Keratinocyte (primary cell): ENCODE results near the gene RBM44. TPM values are rescaled to one million over a fixed set of nuclear protein-coding genes. Genes with fewer than 3 reads are reported as not detected.

Experiments used
- DNase-seq: peaks from one replicate; pipeline ENCODE4 v3.0.0-alpha.2; 2011; ENCODE audit warnings: low read depth, missing footprints, low spot score
- FAIRE-seq: peaks from 2 replicates; lab custom pipeline; 2011; peaks lifted over from hg19 to GRCh38; lab: Jason Lieb, UNC
- H2AFZ ChIP-seq: 2 replicates; pipeline ENCODE4 v1.6.0; 2012; ENCODE audit warnings: low read length, control low read depth, inconsistent platforms; ENCODE audit not compliant: control insufficient read depth
- H3K27ac ChIP-seq: 2 replicates; pipeline ENCODE4 v1.5.1; 2011; ENCODE audit warnings: low read length; ENCODE audit not compliant: control insufficient read depth, insufficient read depth
- H3K27me3 ChIP-seq: 3 replicates; pipeline ENCODE4 v1.6.0; 2011; ENCODE audit warnings: low read length; ENCODE audit not compliant: control insufficient read depth, insufficient read depth; ENCODE audit errors: extremely low read depth
- H3K36me3 ChIP-seq, 2 experiments: 2 replicates in 1 of 2; 3 replicates in 1 of 2; pipeline ENCODE4 v1.5.1; 2011; ENCODE audit warnings: low read length in 2 of 2, mild to moderate bottlenecking in 1 of 2; ENCODE audit not compliant: control insufficient read depth in 2 of 2, insufficient read depth in 2 of 2; ENCODE audit errors: extremely low read depth in 1 of 2
- H3K4me1 ChIP-seq: 3 replicates; pipeline ENCODE4 v1.5.1; 2011; ENCODE audit warnings: low read length; ENCODE audit not compliant: control insufficient read depth, insufficient read depth; ENCODE audit errors: extremely low read depth
- H3K4me2 ChIP-seq: 3 replicates; pipeline ENCODE4 v1.6.0; 2011; ENCODE audit warnings: low read depth, low read length; ENCODE audit not compliant: control insufficient read depth, insufficient read depth; ENCODE audit errors: extremely low read depth
- H3K4me3 ChIP-seq, 3 experiments: fragments of 200-600 bp in 1 of 3; sonication (generic) in 1 of 3; 2 replicates in 2 of 3; 3 replicates in 1 of 3; pipeline ENCODE4 v1.5.1; 2011 to 2016; ENCODE audit warnings: low read length in 3 of 3, mild to moderate bottlenecking in 3 of 3, control low read depth in 2 of 3, inconsistent platforms in 1 of 3, low read depth in 1 of 3, mixed read lengths in 1 of 3, mixed run types in 1 of 3, moderate library complexity in 1 of 3; ENCODE audit not compliant: control insufficient read depth in 2 of 3, insufficient read depth in 2 of 3; ENCODE audit errors: extremely low read depth in 1 of 3
- H3K79me2 ChIP-seq: 2 replicates; pipeline ENCODE4 v1.6.0; 2012; ENCODE audit warnings: low read length; ENCODE audit not compliant: control insufficient read depth, insufficient read depth
- H3K9ac ChIP-seq: 3 replicates; pipeline ENCODE4 v1.6.0; 2011; ENCODE audit warnings: low read length; ENCODE audit not compliant: control insufficient read depth, insufficient read depth; ENCODE audit errors: extremely low read depth
- H3K9me1 ChIP-seq: 3 replicates; pipeline ENCODE4 v1.6.0; 2011; ENCODE audit warnings: low read length; ENCODE audit not compliant: control insufficient read depth, insufficient read depth; ENCODE audit errors: extremely low read depth
- H3K9me3 ChIP-seq: 2 replicates; pipeline ENCODE4 v1.5.1; 2012; ENCODE audit warnings: low read depth, low read length; ENCODE audit not compliant: control insufficient read depth
- H4K20me1 ChIP-seq: 3 replicates; pipeline ENCODE4 v1.6.0; 2011; ENCODE audit warnings: low read length; ENCODE audit not compliant: control insufficient read depth, insufficient read depth; ENCODE audit errors: extremely low read depth
- EZH2 ChIP-seq: IDR thresholded peaks from one replicate; pipeline ENCODE4 v1.6.1; 2012; ENCODE audit warnings: inconsistent platforms, mild to moderate bottlenecking, low read length, moderate library complexity
- dilution Hi-C: fragments of 300-500 bp; cut with MboI; formaldehyde crosslinking; loops from one replicate; pipeline ENCODE4 v1.7.0; 2020; ENCODE audit warnings: low sequenced_read_pairs; ENCODE audit not compliant: extremely low pct_ligation_motif_present
- polyA plus RNA-seq, 5 experiments: library from polyadenylated mRNA; depleted of rRNA in 3 of 5; stranded (reverse) in 3 of 5; stranded (forward) in 1 of 5; unstranded in 1 of 5; fragments of >200 nt; gene quantifications; 1 replicate in 1 of 5; 2 replicates in 3 of 5; 3 replicates in 1 of 5; pipeline versions ENCODE4 v1.2.1 to v1.2.3, GENCODE V29; 2011 to 2012; ENCODE audit warnings: missing spikeins in 2 of 5, low read depth in 1 of 5, low replicate concordance in 1 of 5
- TF ChIP-seq, protein P1 (sequence below), 3 experiments: IDR thresholded peaks in 1 of 3; conservative IDR thresholded peaks in 1 of 3; optimal IDR thresholded peaks in 1 of 3; 2 replicates in 2 of 3; 3 replicates in 1 of 3; pipeline versions ENCODE3 to v1.5.1; 2011; ENCODE audit warnings: low read length in 3 of 3, mild to moderate bottlenecking in 3 of 3, moderate library complexity in 2 of 3, control low read depth in 1 of 3, inconsistent platforms in 1 of 3; ENCODE audit not compliant: insufficient read depth in 2 of 3; ENCODE audit errors: extremely low read depth in 1 of 3

RBM44 gene
- polyA plus RNA-seq, 1 donor (not counting 4 experiments of a cell fraction or from before 2014, with no cell fraction given): 0.14 TPM

DNA sequence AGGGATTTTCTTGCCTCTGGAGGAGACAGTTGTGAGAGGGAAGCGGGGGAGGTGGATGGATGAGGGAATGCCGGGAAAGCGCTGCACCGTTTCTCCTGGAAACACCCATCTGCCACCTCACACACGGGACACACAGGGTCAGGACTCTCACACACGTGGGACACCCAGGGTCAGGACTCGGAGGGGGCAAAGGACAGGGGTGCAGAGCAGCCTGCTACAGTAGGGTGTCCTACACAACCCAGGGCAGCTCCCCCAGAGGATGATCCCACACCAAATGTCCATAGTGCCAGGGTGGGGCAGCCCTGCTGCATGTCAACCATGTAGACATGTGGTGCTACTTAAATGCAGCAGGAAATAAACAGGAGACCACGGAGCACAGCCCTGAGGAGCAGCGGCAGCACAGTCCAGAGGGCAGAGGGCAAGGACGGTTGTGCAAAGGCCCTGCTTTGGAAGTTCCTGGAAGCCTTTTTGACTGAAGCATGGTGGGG lies 65.9 kb downstream of the RBM44 start:
- H3K27me3 ChIP-seq: no peaks in the 10 kb centered on the region
- no peaks in the 10 kb centered on the region for H3K9me3 ChIP-seq
- peak overlapping the region; percentile 4 for H3K9ac ChIP-seq
- H3K36me3 ChIP-seq: no peaks in the 10 kb centered on the region
- DNase-seq: no peak
- H3K27ac ChIP-seq: peak overlapping the region; percentile 72
- no peak for FAIRE-seq
- no peaks in the 10 kb centered on the region for H3K79me2 ChIP-seq
- no peaks in the 10 kb centered on the region for H4K20me1 ChIP-seq
- no peak overlapping the region for H2AFZ ChIP-seq
- no peak overlapping the region for H3K4me3 ChIP-seq
- peak overlapping the region; percentile 33 for H3K4me2 ChIP-seq
- H3K9me1 ChIP-seq: peaks cover 4% of the 10 kb centered on the region
- TF ChIP-seq, protein P1, sequence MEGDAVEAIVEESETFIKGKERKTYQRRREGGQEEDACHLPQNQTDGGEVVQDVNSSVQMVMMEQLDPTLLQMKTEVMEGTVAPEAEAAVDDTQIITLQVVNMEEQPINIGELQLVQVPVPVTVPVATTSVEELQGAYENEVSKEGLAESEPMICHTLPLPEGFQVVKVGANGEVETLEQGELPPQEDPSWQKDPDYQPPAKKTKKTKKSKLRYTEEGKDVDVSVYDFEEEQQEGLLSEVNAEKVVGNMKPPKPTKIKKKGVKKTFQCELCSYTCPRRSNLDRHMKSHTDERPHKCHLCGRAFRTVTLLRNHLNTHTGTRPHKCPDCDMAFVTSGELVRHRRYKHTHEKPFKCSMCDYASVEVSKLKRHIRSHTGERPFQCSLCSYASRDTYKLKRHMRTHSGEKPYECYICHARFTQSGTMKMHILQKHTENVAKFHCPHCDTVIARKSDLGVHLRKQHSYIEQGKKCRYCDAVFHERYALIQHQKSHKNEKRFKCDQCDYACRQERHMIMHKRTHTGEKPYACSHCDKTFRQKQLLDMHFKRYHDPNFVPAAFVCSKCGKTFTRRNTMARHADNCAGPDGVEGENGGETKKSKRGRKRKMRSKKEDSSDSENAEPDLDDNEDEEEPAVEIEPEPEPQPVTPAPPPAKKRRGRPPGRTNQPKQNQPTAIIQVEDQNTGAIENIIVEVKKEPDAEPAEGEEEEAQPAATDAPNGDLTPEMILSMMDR (optimal IDR thresholded peaks at IDR 0.05 in 1 of 3, IDR thresholded peaks at IDR 0.05 in 1 of 3, conservative IDR thresholded peaks at IDR 0.05 in 1 of 3; ENCODE audit: extremely low read depth in 1 of 3, insufficient read depth in 2 of 3, low read length in 3 of 3): no peak
- no peak for TF ChIP-seq EZH2
- peaks cover 27% of the 10 kb centered on the region for H3K4me1 ChIP-seq
- dilution Hi-C loops: no loop called here

DNA sequence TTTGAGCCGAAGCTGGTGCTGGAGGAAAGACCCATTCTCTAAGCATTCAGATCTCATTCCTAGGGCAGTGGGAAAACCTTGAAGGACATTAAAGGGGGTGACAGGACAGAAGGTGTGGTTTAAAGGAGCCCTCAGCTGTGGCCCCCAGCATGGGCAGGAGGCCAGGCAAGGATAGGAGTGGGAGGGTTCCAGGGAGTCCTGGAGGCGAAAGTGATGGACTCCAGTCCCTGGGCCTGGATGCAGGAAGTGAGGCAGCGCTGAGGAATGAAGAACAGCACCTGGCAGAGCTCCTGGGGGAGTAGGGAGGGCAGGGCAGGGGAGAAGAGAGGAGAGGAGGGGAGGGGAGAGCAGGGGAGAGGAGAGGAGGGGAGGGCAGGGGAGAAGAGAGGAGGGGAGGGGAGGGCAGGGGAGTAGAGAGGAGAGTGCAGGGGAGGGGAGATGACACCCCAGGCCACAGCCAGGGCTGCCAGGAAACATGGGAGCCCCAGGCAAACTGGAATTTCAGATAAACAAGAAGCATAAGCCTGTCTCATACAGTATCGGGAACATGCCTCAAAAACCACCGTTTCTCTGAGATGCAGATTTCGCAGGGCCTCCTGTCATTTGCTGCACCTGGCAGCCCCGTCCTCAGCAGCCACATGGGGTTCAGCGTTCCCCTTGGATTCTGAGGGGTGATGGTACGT lies 66.5 kb downstream of the RBM44 start:
- DNase-seq (peak; percentile 38), FAIRE-seq (peak; percentile 96)
- H2AFZ ChIP-seq: peak overlapping the region; percentile 56
- no peaks in the 10 kb centered on the region for H4K20me1 ChIP-seq
- H3K4me1 ChIP-seq: peaks cover 25% of the 10 kb centered on the region
- H3K4me2 ChIP-seq: peak overlapping the region; percentile 45
- TF ChIP-seq, protein P1 (optimal IDR thresholded peaks at IDR 0.05 in 1 of 3, IDR thresholded peaks at IDR 0.05 in 1 of 3, conservative IDR thresholded peaks at IDR 0.05 in 1 of 3; ENCODE audit: extremely low read depth in 1 of 3, insufficient read depth in 2 of 3, low read length in 3 of 3): no peak
- TF ChIP-seq EZH2: no peak
- no peaks in the 10 kb centered on the region for H3K79me2 ChIP-seq
- H3K9me3 ChIP-seq: no peaks in the 10 kb centered on the region
- H3K4me3 ChIP-seq: no peak overlapping the region
- peak overlapping the region; percentile 72 for H3K27ac ChIP-seq
- dilution Hi-C loops: no loop called here
- no peaks in the 10 kb centered on the region for H3K36me3 ChIP-seq
- H3K27me3 ChIP-seq: no peaks in the 10 kb centered on the region
- H3K9me1 ChIP-seq: peaks cover 4% of the 10 kb centered on the region
- peak overlapping the region; percentile 57 for H3K9ac ChIP-seq
